Smooth muscle cell (in vitro differentiated cells): ENCODE data around the gene SULF2. TPM values are rescaled to one million over a fixed set of nuclear protein-coding genes. Genes with fewer than 3 reads are reported as not detected.

ENCODE experiments used
- DNase-seq: peaks from one replicate; lab custom pipeline; 2025; ENCODE audit not compliant: unreplicated experiment; lab: John Stamatoyannopoulos, UW
- H2AFZ ChIP-seq: fragments of 200-600 bp; sonication (generic); 2 replicates; pipeline ENCODE4 v1.6.0; 2016; ENCODE audit warnings: antibody characterized with exemption, low read depth, mild to moderate bottlenecking
- H3F3A ChIP-seq: fragments of 200-600 bp; sonication (generic); 2 replicates; pipeline ENCODE4 v1.6.0; 2017; ENCODE audit warnings: antibody characterized with exemption, low read depth
- H3K27ac ChIP-seq: fragments of 200-600 bp; sonication (generic); 2 replicates; pipeline ENCODE4 v1.5.1; 2016; ENCODE audit warnings: low read depth, mild to moderate bottlenecking
- H3K27me3 ChIP-seq: fragments of 200-600 bp; sonication (generic); 2 replicates; pipeline ENCODE4 v1.6.1; 2016; ENCODE audit warnings: low read depth, mild to moderate bottlenecking
- H3K36me3 ChIP-seq: fragments of 200-600 bp; sonication (generic); 2 replicates; pipeline ENCODE4 v1.5.1; 2016; ENCODE audit warnings: low read depth
- H3K4me1 ChIP-seq: fragments of 200-600 bp; sonication (generic); 2 replicates; pipeline ENCODE4 v1.5.1; 2016; ENCODE audit warnings: low read depth
- H3K4me2 ChIP-seq: fragments of 200-600 bp; sonication (generic); 2 replicates; pipeline ENCODE4 v1.6.0; 2016; ENCODE audit warnings: mild to moderate bottlenecking
- H3K4me3 ChIP-seq: fragments of 200-600 bp; sonication (generic); 2 replicates; pipeline ENCODE4 v1.5.1; 2016; ENCODE audit warnings: mild to moderate bottlenecking
- H3K79me2 ChIP-seq: fragments of 200-600 bp; sonication (generic); 2 replicates; pipeline ENCODE4 v1.6.0; 2016; ENCODE audit warnings: low read depth, mild to moderate bottlenecking
- H3K9ac ChIP-seq: fragments of 200-600 bp; sonication (generic); 2 replicates; pipeline ENCODE4 v1.6.0; 2016; ENCODE audit warnings: low read depth
- H3K9me3 ChIP-seq: fragments of 200-600 bp; sonication (generic); replicated peaks from 2 replicates; pipeline ENCODE4 v1.5.1; 2016; ENCODE audit warnings: low read depth
- H4K20me1 ChIP-seq: fragments of 200-600 bp; sonication (generic); 2 replicates; pipeline ENCODE4 v1.6.0; 2016; ENCODE audit warnings: low read depth
- CTCF ChIP-seq: fragments of 200-600 bp; sonication (generic); IDR thresholded peaks from 2 replicates; pipeline ENCODE4 v1.5.1; 2017; ENCODE audit warnings: borderline replicate concordance, mild to moderate bottlenecking, antibody characterized with exemption; ENCODE audit not compliant: insufficient read depth, poor library complexity, severe bottlenecking
- WGBS: methylation state at CpG from one replicate; pipeline ENCODE4 v1.1.7; 2016; ENCODE audit warnings: low lambda C conversion rate; 5-methylcytosine and 5-hydroxymethylcytosine counted together
- polyA plus RNA-seq: library from polyadenylated mRNA; unstranded; fragments of >200 nt; fragmentation: Nextera tagmentation; extraction: Ambion mirVana; gene quantifications from 2 replicates; pipeline ENCODE4 v1.2.1, GENCODE V29; 2016
- total RNA-seq: library from RNA; depleted of rRNA; stranded (reverse); fragments of >200 nt; gene quantifications from 2 replicates; pipeline ENCODE4 v1.2.3, GENCODE V29; 2014

SULF2 gene
- total and polyA plus RNA-seq, 2 experiments from 2014 or later, result 109 to 144 TPM

DNA sequence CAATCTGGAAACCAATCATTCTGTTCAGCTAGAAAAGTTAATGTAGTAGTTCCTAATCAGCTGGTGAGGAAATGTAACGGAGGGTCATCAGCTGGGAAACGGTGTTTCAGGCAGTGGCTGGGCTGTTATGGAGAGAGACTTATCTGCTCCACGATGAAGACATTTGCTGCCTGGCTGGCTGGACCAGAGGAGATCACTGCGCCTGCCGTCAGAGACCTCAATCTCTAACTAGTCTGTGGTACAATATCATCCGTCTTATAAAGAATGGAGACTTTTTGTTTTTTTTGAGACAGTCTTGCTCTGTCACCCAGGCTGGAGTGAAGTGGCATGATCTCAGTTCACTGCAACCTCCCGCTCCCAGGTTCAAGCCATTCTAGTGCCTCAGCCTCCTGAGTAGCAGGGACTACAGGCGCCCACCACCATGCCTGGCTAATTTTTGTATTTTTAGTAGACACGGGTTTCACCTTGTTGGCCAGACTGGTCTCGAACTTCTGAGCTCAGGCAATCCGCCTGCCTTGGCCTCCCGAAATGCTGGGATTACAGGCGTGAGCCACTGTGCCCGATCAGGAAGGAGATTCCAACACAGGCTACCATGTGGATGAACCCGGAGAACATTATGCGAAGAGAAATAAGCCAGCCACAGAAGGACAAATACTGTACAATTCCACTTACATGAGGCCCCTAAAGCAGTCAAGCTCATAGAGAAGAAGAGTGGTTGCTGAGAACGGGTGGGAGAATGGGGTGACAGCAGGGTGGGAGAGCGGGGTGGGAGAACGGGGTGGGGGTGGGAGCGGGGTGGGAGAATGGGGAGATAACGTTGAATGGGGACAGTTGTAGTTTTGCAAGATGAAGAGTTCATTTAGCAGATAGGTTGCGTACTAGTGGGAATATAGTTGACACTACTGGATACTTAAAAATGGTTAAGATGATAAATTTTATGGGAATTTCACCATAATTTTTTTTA lies 115.1 kb downstream of the SULF2 start:
- 94% methylated on average over 21 of the region's 22 CpGs for WGBS
- H3K27me3 ChIP-seq, result no peaks in the 10 kb centered on the region
- H2AFZ ChIP-seq, result no peak overlapping the region
- H3K4me3 ChIP-seq, result no peak overlapping the region
- H3K36me3 ChIP-seq, result no peaks in the 10 kb centered on the region
- H3K27ac ChIP-seq, result no peak overlapping the region
- H3K9ac ChIP-seq, result no peak overlapping the region
- DNase-seq, result no peak
- no peaks in the 10 kb centered on the region for H3F3A ChIP-seq
- no peak overlapping the region for H3K4me2 ChIP-seq
- H3K4me1 ChIP-seq, result no peaks in the 10 kb centered on the region
- no peaks in the 10 kb centered on the region for H3K79me2 ChIP-seq
- H4K20me1 ChIP-seq, result no peaks in the 10 kb centered on the region
- H3K9me3 ChIP-seq, result no peaks in the 10 kb centered on the region
- TF ChIP-seq CTCF, result no peak

- no peak overlapping the region for H2AFZ ChIP-seq
- TF ChIP-seq CTCF, result no peak
- no peaks in the 10 kb centered on the region for H3K4me1 ChIP-seq
- 97% methylated on average over 4 of the region's 4 CpGs for WGBS
- H3K36me3 ChIP-seq, result no peaks in the 10 kb centered on the region
- no peak overlapping the region for H3K27ac ChIP-seq
- H3K9me3 ChIP-seq, result no peaks in the 10 kb centered on the region
- H3K4me2 ChIP-seq, result no peak overlapping the region
- H4K20me1 ChIP-seq, result no peaks in the 10 kb centered on the region
- no peak overlapping the region for H3K9ac ChIP-seq
- no peak for DNase-seq
- H3K27me3 ChIP-seq, result no peaks in the 10 kb centered on the region
- H3K79me2 ChIP-seq, result no peaks in the 10 kb centered on the region
- H3K4me3 ChIP-seq, result no peak overlapping the region
- H3F3A ChIP-seq, result no peaks in the 10 kb centered on the region
Observed at GRCh38 chr20:47669489-47669888, 115.8 kb downstream of the SULF2 start.

GRCh38 chr20:47669152-47669425 lies 116.2 kb downstream of the SULF2 start:
- Histone ChIP-seq H3K4me3 (no peak overlapping the region), H3K4me1 (peaks cover 1% of the 10 kb centered on the region), H3K4me2 (no peak overlapping the region), H4K20me1 (no peaks in the 10 kb centered on the region), H3K9me3 (no peaks in the 10 kb centered on the region), H3K79me2 (no peaks in the 10 kb centered on the region), H3F3A (no peaks in the 10 kb centered on the region), H3K9ac (no peak overlapping the region), H3K27ac (no peak overlapping the region), H3K36me3 (no peaks in the 10 kb centered on the region), H3K27me3 (no peaks in the 10 kb centered on the region), H2AFZ (no peak overlapping the region)
- WGBS, result 98% methylated on average over 8 of the region's 8 CpGs
- no peak for DNase-seq
- TF ChIP-seq CTCF, result no peak
